Parathyroid adenoma (tissue), 2 donors: ENCODE measurements around the gene PLCD3.
A peak's percentile ranks its signal among the peaks of the same experiment; 100 is the strongest.

Source experiments
- H2AFZ ChIP-seq: fragments of 300-600 bp; sonication (generic); one replicate; pipeline ENCODE4 v1.7.0; 2017; ENCODE audit warnings: antibody characterized with exemption, mild to moderate bottlenecking
- H3K27ac ChIP-seq: fragments of 300-600 bp; sonication (generic); one replicate; pipeline ENCODE4 v1.7.0; 2017
- H3K27me3 ChIP-seq: fragments of 300-600 bp; sonication (generic); one replicate; pipeline ENCODE4 v1.7.0; 2017; ENCODE audit warnings: low read length; ENCODE audit not compliant: control insufficient read depth, insufficient read depth
- H3K36me3 ChIP-seq: fragments of 300-600 bp; sonication (generic); one replicate; pipeline ENCODE4 v1.7.0; 2017; ENCODE audit warnings: low read length; ENCODE audit not compliant: control insufficient read depth, insufficient read depth
- H3K4me1 ChIP-seq: fragments of 300-600 bp; sonication (generic); one replicate; pipeline ENCODE4 v1.7.0; 2017; ENCODE audit warnings: control low read depth
- H3K4me2 ChIP-seq: fragments of 300-600 bp; sonication (generic); one replicate; pipeline ENCODE4 v1.7.0; 2017; ENCODE audit warnings: low read length
- H3K4me3 ChIP-seq: fragments of 300-600 bp; sonication (generic); one replicate; pipeline ENCODE4 v1.7.0; 2017; ENCODE audit warnings: low read depth, low read length
- H3K79me2 ChIP-seq: fragments of 300-600 bp; sonication (generic); one replicate; pipeline ENCODE4 v1.7.0; 2017; ENCODE audit warnings: control low read depth
- H3K9ac ChIP-seq: fragments of 300-600 bp; sonication (generic); one replicate; pipeline ENCODE4 v1.7.0; 2017; ENCODE audit warnings: mild to moderate bottlenecking
- H3K9me3 ChIP-seq: fragments of 300-600 bp; sonication (generic); one replicate; pipeline ENCODE4 v1.7.0; 2017; ENCODE audit warnings: low read length; ENCODE audit not compliant: control insufficient read depth
- CTCF ChIP-seq: fragments of 300-600 bp; sonication (generic); IDR thresholded peaks from one replicate; pipeline ENCODE4 v1.7.0; 2017; ENCODE audit warnings: antibody characterized with exemption, mild to moderate bottlenecking
- donor health status: primary hyperparathyroidism.

Gene PLCD3

GRCh38 chr17:45147581-45148182, 15.4 kb upstream of the PLCD3 start:
- Histone ChIP-seq H2AFZ (peak overlapping the region; percentile 84), H3K4me1 (peaks cover 5% of the 10 kb centered on the region), H3K9ac (peak overlapping the region; percentile 98), H3K27ac (peak overlapping the region; percentile 100), H3K79me2 (peaks cover 8% of the 10 kb centered on the region), H3K4me3 (peak overlapping the region; percentile 89), H3K36me3 (no peaks in the 10 kb centered on the region), H3K9me3 (no peaks in the 10 kb centered on the region), H3K27me3 (no peaks in the 10 kb centered on the region), H3K4me2 (peak overlapping the region; percentile 66)
- TF ChIP-seq CTCF, result no peak

- H3K27me3 ChIP-seq, result no peaks in the 10 kb centered on the region
- H3K27ac ChIP-seq, result peak overlapping the region; percentile 100
- peaks cover 4% of the 10 kb centered on the region for H3K79me2 ChIP-seq
- peak overlapping the region; percentile 98 for H3K9ac ChIP-seq
- peak overlapping the region; percentile 66 for H3K4me2 ChIP-seq
- H3K36me3 ChIP-seq, result no peaks in the 10 kb centered on the region
- H2AFZ ChIP-seq, result peak overlapping the region; percentile 84
- H3K4me1 ChIP-seq, result peaks cover 5% of the 10 kb centered on the region
- H3K4me3 ChIP-seq, result peak overlapping the region; percentile 89
- TF ChIP-seq CTCF, result no peak
- H3K9me3 ChIP-seq, result no peaks in the 10 kb centered on the region
Measured at GRCh38 chr17:45146890-45147580, 14.7 kb upstream of the PLCD3 start.

- Histone ChIP-seq H3K27ac (peak overlapping the region; percentile 100), H3K36me3 (no peaks in the 10 kb centered on the region), H3K4me2 (peak overlapping the region; percentile 66), H3K9me3 (no peaks in the 10 kb centered on the region), H3K27me3 (no peaks in the 10 kb centered on the region), H3K9ac (no peak overlapping the region), H2AFZ (no peak overlapping the region), H3K79me2 (peaks cover under 1% of the 10 kb centered on the region), H3K4me1 (peaks cover 2% of the 10 kb centered on the region), H3K4me3 (peak overlapping the region; percentile 89)
- TF ChIP-seq CTCF, result no peak
Measured at GRCh38 chr17:45146592-45146889, 14.2 kb upstream of the PLCD3 start.

GRCh38 chr17:45146166-45146565, 13.9 kb upstream of the PLCD3 start:
- peak overlapping the region; percentile 89 for H3K4me3 ChIP-seq
- H3K36me3 ChIP-seq, result no peaks in the 10 kb centered on the region
- TF ChIP-seq CTCF, result no peak
- H2AFZ ChIP-seq, result no peak overlapping the region
- peak overlapping the region; percentile 66 for H3K4me2 ChIP-seq
- peak overlapping the region; percentile 100 for H3K27ac ChIP-seq
- no peaks in the 10 kb centered on the region for H3K4me1 ChIP-seq
- no peaks in the 10 kb centered on the region for H3K79me2 ChIP-seq
- H3K27me3 ChIP-seq, result no peaks in the 10 kb centered on the region
- H3K9me3 ChIP-seq, result no peaks in the 10 kb centered on the region
- no peak overlapping the region for H3K9ac ChIP-seq

GRCh38 chr17:45145035-45145389, 12.7 kb upstream of the PLCD3 start:
- no peak for TF ChIP-seq CTCF
- no peaks in the 10 kb centered on the region for H3K27me3 ChIP-seq
- H3K79me2 ChIP-seq, result no peaks in the 10 kb centered on the region
- H3K27ac ChIP-seq, result peak overlapping the region; percentile 69
- H3K4me2 ChIP-seq, result no peak overlapping the region
- no peaks in the 10 kb centered on the region for H3K36me3 ChIP-seq
- H3K4me3 ChIP-seq, result no peak overlapping the region
- no peak overlapping the region for H3K9ac ChIP-seq
- H3K4me1 ChIP-seq, result no peaks in the 10 kb centered on the region
- H2AFZ ChIP-seq, result no peak overlapping the region
- no peaks in the 10 kb centered on the region for H3K9me3 ChIP-seq
